Activated naive CD4-positive, alpha-beta T cell treated with anti-CD3 and anti-CD28 coated beads, Interleukin-2, amount 50 U/mL, for 72 hours (primary cell): ENCODE results near the gene WDR93. TPM values are rescaled to one million over a fixed set of nuclear protein-coding genes. Genes with fewer than 3 reads are reported as not detected.

Experiments used
- ATAC-seq, 2 donors: fragments of 150-1000 bp; cut with Tn5 transposase; 2 replicates each; pipeline ENCODE4 v1.10.0; 2021; ENCODE audit warnings: mild to moderate bottlenecking in 2 of 2, moderate library complexity in 2 of 2
- DNase-seq, 2 donors: peaks; one replicate each; pipeline ENCODE4 v3.0.0; 2021 to 2022; ENCODE audit warnings: low spot score in 2 of 2
- H3K27ac Mint-ChIP-seq, 2 donors: one replicate each; pipeline ENCODE4 v1.8.0; 2022; ENCODE audit warnings: mild to moderate bottlenecking in 2 of 2, mixed read lengths in 2 of 2
- H3K36me3 Mint-ChIP-seq, 2 donors: one replicate each; pipeline ENCODE4 v1.8.0; 2022; ENCODE audit warnings: mixed read lengths in 2 of 2
- H3K9me3 Mint-ChIP-seq, 2 donors: one replicate each; pipeline ENCODE4 v1.8.0; 2022; ENCODE audit warnings: mixed read lengths in 2 of 2
- total RNA-seq, 2 donors: library from RNA; stranded (reverse); gene quantifications; one replicate each; pipeline ENCODE4 v1.2.3, GENCODE V29; 2022

Gene WDR93
- total RNA-seq, 2 donors from 2014 or later, result not detected

DNA sequence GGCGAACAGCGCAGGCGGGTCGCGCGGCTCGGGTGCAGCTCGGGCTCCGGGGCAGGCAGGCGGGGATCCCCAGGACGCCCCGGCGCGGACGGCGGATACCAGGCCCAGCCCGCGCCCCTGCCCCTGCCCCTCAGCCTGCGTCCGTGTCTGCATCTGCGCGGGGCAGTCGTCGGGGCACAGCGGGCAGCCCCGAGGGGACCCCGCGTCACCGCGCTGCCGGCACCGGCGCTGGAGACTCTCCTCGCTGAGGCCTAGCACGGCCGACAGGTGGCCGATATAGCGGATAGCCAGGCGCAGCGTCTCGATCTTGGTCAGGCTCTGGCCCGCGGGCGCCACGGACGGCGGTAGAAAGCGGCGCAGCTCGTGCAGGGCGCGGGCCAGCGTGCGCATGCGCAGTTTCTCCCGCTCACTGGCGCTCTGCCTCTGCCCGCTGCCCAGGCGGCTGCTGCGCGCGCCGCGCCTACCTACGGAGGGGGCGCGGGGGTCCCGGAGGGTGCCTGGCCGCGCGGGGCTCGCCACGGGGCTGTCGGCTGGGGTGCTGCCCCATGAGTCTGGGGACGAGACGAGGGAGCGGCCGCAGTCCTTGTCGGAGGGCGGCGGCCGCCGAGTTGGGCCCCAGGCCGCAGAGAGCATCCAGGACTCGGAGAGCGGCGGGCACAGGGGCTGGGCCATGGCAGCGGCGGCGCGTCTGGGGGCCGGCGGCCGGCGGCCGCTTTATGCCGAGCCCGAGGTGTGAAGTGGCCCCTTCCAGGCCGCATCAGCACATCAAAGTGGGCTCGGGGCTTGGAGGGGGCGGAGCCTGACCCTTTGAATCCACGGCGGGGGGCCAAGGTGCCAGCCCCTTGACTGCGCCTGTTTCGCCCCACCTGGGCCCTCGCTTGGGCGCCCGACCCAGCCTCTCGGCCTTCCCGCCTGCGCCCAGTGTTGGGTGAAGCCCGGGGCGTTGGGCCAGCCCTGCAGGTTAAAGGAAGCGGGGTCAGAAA, 60.2 kb downstream of the WDR93 start, which contains the start of gene MESP1:
TSS of gene MESP1 (minus strand) at position 690 of the 983 bp plus-strand sequence. CDS start at position 672, 18 bp downstream.
- Mint-ChIP-seq H3K9me3 (no peaks in the 10 kb centered on the region), H3K36me3 (peaks cover 0 to 4% of the 10 kb centered on the region in 2 donors), H3K27ac (peak within 1 kb of the TSS; percentile 29 to 74)
- DNase-seq, result peak; percentile 86 to 93
- ATAC-seq, result peak; percentile 95 to 96

DNA sequence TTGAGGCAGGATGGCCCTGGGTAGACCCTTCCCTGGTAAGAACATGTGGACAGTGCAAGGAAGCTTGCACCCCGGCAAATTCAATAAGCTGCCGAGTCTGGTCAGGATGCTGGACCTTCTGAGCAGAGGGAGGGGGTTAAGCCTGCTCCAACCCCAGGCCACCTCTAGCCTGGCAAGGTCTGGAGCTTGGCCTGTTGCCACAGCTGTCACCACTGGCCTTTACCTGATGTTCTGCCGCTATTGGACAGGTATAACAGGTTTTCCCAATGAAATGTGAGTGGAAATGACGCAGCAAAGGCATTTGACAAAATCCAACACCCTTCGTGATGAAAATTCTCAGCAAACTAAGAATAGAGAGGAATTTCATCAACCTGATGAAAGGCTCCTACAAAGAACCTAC, 61.1 kb downstream of the WDR93 start:
- ATAC-seq (no peak), DNase-seq (no peak)
- H3K27ac Mint-ChIP-seq, result no peak overlapping the region
- H3K9me3 Mint-ChIP-seq, result no peaks in the 10 kb centered on the region
- peaks cover 0 to 4% of the 10 kb centered on the region in 2 donors for H3K36me3 Mint-ChIP-seq

DNA sequence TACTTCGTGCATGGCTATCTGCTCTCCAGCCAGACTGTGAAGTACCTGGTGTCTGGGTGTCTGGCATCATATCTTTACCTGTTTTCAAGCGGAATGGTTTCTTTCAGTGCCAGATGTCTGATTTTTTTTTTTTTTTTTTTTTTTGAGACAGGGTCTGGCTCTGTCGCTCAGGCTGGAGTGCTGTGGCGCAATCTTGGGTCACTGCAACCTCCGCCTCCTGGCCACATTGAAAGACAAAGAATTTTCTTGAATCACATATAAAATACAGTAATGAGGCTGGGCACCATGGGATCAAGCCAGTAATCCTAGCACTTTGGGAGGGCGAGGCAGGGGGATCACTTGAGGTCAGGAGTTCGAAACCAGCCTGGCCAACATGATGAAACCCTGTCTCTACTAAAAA, 63.2 kb downstream of the WDR93 start:
- peaks cover 0 to 4% of the 10 kb centered on the region in 2 donors for H3K36me3 Mint-ChIP-seq
- no peak overlapping the region for H3K27ac Mint-ChIP-seq
- ATAC-seq (no peak), DNase-seq (no peak)
- no peaks in the 10 kb centered on the region for H3K9me3 Mint-ChIP-seq

DNA sequence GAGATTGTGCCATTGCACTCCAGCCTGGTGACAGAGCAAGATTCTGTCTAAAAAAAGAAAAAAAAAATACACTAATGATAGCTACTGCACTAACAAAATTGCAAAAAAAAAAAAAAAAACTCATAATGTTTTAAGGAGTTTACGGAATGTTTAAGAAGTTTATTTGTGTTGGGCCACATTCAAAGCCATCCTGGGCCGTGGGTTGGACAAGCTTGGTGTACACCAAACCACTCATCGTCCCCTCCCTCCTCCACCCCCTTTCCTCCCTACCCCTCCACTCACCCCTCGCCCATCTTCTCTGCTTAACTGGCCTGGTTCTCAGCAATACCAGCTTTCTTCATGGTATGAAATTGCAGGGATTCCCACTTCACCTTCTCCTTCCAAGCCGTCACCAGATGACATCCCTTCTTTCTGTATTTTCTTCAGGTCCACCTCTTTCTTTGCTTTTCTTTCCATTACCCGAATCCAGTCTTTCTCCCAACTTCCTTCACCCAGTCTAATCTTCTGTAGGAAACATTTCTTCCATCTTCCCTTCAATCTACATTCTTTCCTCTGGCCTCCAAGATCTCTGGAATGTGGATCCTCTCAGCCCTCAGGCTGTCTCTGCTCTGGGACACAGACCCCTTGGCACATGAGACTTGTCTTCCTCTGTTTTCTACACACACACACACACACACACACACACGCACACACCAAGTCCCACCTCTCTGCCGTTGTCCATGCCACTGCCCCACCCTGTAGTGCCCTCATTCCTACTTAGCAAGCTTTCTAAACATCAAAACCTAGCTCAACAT, 63.9 kb downstream of the WDR93 start:
- no peaks in the 10 kb centered on the region for H3K9me3 Mint-ChIP-seq
- no peak overlapping the region for H3K27ac Mint-ChIP-seq
- ATAC-seq, result no peak
- DNase-seq, result no peak
- peaks cover 0 to 4% of the 10 kb centered on the region in 2 donors for H3K36me3 Mint-ChIP-seq

DNA sequence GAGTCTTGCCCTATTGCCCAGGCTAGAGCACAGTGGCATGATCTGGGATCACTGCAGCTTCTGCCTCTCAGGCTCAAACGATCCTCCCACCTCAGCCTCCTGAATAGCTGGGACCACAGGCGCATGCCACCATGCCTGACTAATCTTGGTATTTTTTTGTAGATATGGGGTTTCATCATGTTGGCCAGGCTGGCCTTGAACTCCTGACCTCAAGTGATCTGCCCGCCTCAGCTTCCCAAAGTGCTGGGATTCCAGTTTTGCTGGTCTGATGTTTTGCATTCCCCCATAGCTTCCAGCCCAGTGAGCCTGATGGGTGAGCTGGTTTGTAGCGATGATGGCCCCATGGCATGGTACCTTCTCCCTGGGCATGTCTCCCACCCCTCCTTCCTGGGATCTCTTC, 65.1 kb downstream of the WDR93 start:
- no peak for ATAC-seq

DNA sequence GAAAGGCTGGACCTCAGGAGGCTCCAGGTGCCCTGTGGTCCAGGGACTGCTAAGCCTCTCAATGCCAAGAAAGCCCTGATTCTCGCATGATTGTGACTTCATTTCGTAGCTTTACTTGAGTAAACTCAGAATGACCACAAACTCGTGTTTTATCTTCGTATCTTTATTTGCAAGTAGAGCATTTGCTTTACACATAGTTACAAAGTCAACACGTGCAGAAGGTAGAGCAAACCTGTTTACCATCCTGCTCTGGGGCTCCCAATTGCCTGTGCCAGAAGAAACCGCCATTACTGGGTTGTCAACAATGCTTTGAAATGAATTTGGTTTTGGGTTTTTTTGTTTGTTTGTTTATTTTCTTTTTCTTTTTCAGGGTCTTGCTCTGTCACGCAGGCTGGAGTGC, 66.3 kb downstream of the WDR93 start:
- H3K27ac Mint-ChIP-seq, result no peak overlapping the region
- DNase-seq (no peak), ATAC-seq (no peak)

More for the DNA sequence above, 65.1 kb downstream of the WDR93 start:
- no peak for DNase-seq
- no peaks in the 10 kb centered on the region for H3K36me3 Mint-ChIP-seq
- peak overlapping the region in 1 of 2 donors; percentile 5 for H3K27ac Mint-ChIP-seq
- H3K9me3 Mint-ChIP-seq, result no peaks in the 10 kb centered on the region

DNA sequence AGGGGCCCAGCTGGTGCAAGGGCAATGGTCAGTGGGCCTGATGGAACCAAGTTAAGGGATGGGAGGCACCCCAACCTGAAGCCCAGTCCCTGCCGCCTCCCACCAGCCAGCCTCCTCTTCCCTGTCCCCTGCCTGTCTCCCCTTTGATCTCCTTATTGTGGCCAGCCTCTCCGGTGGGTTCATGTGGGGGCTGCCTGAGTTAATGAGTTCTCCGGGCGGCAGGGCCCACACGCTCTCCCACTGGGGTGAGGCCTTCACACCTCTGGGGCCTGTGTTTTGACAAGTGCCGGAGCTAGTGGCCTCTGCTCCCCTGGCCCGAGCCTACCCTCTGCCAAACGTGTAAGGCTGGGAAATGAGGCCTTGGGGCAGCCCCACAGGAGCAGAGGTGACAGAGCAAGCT, 67.7 kb downstream of the WDR93 start:
- no peaks in the 10 kb centered on the region for H3K36me3 Mint-ChIP-seq
- no peak for ATAC-seq
- H3K9me3 Mint-ChIP-seq, result no peaks in the 10 kb centered on the region
- no peak overlapping the region for H3K27ac Mint-ChIP-seq
- no peak for DNase-seq

More for the DNA sequence above, 66.3 kb downstream of the WDR93 start:
- H3K36me3 Mint-ChIP-seq, result no peaks in the 10 kb centered on the region
- H3K9me3 Mint-ChIP-seq, result no peaks in the 10 kb centered on the region

DNA sequence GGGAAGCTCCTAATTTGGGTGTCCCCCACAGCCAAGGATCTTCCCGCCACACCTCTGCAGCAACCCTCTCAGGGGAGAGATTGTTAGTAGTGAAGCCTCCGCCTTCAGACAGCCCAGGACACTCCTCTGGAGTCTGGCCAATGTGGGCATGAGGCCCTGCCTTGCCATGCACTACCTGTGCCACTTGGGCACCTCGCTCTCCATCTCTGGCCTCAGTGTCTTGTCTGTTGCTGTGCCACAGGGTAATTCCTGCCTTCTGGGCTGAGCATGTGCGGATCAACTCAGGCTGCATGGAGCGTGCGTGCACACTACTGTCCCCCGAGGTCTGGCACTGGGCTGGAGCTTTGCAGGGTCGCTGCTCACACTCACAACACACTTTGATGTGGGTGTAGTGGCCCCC, 68.4 kb downstream of the WDR93 start:
- no peak for DNase-seq
- Mint-ChIP-seq H3K9me3 (no peaks in the 10 kb centered on the region), H3K36me3 (no peaks in the 10 kb centered on the region), H3K27ac (no peak overlapping the region)
- no peak for ATAC-seq

DNA sequence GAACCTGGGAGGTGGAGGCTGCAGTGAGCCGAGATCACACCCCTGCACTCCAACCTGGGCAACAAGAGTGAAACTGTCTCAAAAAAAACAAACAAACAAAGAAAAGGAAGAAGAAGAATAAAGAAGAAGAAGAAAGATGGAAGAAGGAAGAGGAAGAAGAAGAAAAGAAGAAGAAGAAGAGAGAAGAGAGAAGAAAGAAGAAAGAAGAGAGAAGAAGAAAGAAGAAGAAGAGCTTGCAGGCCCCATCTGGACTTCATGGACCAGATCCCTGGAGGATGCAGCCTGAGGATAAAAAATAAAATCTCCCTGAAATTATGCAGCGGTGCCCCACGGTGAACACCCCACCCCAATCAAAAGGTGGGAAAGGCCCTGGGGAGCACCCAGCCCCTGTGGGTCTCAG, 69.2 kb downstream of the WDR93 start:
- H3K27ac Mint-ChIP-seq, result no peak overlapping the region
- DNase-seq (no peak), ATAC-seq (no peak)
- H3K36me3 Mint-ChIP-seq, result no peaks in the 10 kb centered on the region
- H3K9me3 Mint-ChIP-seq, result no peaks in the 10 kb centered on the region

DNA sequence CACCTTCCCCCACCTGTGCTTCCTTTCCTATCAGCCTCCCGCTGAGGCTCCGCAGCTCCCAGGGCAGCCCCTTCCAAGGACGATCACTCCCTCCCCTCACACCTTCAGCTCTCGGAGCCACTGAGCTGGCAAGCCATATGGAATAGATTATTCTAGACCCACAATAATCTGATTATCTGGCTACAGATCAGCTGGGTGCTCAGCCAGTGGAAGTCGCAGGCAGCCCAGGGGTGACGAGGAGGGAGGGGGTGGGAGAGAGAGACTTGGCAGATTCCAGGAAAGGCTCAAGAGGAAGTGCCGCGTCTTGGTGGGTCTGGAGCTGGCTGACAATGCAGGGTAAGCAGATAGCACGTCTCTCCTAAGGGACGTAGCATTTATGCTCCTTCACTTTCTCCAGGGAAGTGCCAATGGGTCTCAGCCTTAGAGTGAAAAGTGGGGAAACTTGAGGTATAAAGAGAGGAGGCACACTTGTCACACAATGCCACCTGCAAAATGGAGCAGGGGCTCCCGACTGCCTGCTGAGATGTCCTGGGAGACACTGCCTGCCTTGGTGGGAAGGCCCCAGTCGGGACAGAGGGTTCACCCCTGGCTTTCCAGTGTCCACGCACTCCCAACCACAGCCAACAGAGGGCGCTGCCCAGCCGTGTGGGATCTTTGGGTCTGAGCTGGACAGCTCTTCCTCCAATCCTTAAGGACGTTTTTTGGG, 69.8 kb downstream of the WDR93 start:
- ATAC-seq (peak; percentile 89 to 91), DNase-seq (peak; percentile 68 to 90)
- no peaks in the 10 kb centered on the region for H3K9me3 Mint-ChIP-seq
- peak overlapping the region in 1 of 2 donors; percentile 37 for H3K27ac Mint-ChIP-seq
- H3K36me3 Mint-ChIP-seq, result no peaks in the 10 kb centered on the region

DNA sequence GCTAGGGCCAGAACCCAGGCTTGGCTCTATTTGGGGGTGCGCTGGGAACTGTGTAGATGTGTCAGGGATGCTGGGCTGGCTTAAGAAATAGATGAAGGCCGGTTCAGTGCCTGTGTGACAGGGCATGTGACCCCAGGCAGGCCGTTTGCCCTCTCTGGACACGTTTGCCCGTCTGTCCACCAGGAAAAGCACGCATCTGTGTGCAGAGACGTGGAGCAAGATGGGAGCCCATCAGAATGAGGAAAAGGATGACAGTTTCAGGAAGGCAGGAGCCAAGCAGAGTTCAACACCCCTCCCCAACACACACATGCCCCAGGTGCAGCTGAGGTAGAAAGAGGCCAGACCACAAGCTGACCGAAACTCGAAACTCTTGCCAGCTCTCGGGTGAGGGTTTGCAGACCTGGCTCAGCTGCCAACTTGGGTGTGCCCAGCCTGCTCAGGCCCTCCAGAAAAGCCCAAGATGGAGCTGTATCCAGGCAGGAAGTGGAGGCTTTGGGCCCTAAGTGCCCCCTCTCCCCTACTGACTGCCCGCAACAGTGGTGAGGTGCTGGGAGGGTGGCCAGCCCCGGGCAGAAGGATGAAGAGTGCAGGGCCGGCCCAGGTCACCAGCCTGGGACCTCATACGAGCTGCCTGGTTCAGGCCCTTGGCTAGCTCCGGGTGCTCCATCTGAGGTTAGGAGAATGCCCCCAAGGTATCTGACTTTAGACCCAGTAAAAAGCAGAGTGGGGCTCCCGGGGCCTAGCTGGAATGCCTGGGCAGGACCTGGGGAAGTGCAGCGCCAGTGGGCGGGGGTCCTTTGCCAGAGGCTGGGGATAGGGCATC, 70.6 kb downstream of the WDR93 start:
- ATAC-seq, result peak in 1 of 2 donors; percentile 11

DNA sequence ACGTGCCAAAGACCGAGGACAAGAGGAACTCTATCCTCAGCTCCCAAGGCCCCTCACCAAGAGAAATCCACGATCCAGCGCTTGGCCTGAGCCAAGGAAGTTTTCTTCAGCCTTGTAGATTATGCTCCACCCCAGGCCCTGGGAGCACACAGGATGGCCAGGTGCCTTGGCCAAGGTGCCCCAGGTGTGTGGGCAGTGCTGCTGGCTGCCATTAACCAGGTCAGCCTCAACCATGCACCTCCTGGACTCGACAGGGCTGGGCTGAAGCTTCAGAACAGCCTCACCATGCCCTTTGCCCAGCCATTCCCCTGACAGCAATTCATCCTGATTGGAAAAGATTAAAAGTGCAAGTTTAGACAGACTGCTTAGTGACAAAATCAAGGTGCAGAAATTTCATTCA, 71.3 kb downstream of the WDR93 start:
- ATAC-seq (no peak), DNase-seq (no peak)
- Mint-ChIP-seq H3K36me3 (no peaks in the 10 kb centered on the region), H3K9me3 (no peaks in the 10 kb centered on the region), H3K27ac (no peak overlapping the region)

More for the DNA sequence above, 70.6 kb downstream of the WDR93 start:
- DNase-seq, result no peak
- peak overlapping the region in 1 of 2 donors; percentile 37 for H3K27ac Mint-ChIP-seq
- H3K9me3 Mint-ChIP-seq, result no peaks in the 10 kb centered on the region
- H3K36me3 Mint-ChIP-seq, result no peaks in the 10 kb centered on the region

DNA sequence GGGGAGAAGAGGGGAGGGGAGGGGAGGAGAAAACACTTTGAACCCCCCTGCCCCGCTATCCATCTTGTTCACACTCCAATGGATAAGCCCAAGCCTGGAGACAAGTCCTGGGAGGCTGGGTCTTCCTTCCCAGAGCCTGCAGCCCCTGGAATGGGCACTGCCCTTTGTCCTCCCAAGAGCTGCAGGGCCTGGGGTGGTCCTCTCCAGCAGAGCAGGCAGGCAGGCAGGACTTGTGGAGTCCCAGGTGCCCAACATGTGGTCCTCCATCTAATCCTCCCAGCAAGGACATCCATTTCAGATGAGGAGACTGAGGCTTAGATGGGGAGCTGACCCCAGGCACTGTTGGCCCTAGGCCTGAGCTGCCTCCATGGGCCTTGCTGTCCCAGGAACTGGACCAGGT, 75.1 kb downstream of the WDR93 start:
- Mint-ChIP-seq H3K9me3 (no peaks in the 10 kb centered on the region), H3K27ac (no peak overlapping the region), H3K36me3 (no peaks in the 10 kb centered on the region)
- ATAC-seq (no peak), DNase-seq (no peak)

DNA sequence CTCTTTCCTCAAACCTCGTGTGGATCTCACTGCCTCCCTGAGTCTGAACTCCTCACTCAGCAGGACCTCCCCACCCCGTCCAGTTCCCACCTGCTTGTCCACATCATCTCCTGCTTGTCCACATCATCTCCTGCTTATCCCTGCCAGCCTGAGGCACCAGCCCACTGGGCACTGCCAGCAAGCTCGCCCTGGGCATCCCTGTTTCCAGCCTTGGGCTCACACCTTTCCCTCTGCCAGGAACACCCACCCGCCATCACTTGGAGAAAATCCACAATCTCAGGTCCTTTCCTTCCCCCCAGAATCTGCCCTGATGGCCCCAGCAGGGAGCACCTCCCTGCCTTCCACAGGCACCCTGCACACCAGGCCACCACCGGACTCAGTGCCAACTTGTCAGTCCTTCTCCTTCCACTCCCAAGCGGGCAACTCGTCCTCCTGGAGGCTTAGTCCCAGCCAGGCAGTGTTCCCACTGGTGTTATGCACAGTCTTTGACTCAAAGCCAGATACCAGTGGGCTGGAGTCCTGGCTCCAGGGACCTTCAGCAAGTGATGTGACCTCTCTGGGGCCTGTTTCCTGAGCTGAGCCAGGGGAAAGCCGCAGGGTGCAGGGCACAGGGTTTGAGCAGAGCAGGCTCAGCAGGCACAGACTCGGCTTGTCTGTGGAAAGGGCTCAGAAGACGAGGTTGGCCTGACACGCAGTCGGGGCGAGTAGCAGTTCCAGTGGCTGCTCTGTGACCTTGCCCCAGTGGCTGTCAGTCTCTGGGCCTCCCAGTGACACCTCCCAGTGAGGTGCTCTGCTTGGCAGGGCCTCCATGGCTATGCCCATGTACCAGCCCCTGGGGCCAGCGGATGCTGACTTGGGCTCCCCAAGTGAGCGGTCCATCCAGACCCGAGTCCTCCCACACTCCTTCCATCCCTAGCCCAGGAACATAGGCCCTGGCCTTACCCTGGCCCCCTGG, 76.0 kb downstream of the WDR93 start:
- no peaks in the 10 kb centered on the region for H3K9me3 Mint-ChIP-seq
- H3K27ac Mint-ChIP-seq, result no peak overlapping the region
- H3K36me3 Mint-ChIP-seq, result no peaks in the 10 kb centered on the region
- DNase-seq (no peak), ATAC-seq (no peak)

DNA sequence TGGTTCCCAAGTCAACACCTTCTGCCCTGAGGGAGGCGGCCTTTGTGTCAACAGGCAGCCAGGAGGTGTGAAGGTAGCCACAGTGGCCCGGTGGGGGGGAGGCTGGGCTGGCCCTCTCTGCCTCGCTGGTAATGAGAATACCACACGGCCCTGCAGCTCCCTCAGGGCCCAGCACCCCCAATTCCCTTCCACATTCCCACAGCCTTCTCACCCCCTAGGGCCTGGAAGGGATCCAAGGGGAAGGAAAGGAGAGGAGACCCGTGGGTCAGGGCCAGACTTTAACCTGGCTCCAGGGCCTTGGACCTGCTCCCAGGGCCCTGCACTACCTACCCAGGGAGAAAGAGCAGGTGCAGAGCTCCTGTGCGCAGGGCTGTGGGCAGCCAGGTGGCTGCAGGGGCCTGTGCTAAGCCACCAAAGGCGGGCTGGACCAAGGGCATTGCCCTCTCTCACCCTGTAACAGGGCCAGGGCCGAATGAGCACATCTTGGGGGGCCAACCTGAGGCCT, 76.9 kb downstream of the WDR93 start:
- DNase-seq (no peak), ATAC-seq (no peak)
- H3K36me3 Mint-ChIP-seq, result no peaks in the 10 kb centered on the region
- no peak overlapping the region for H3K27ac Mint-ChIP-seq
- H3K9me3 Mint-ChIP-seq, result no peaks in the 10 kb centered on the region
